GM21825 (cell line): ENCODE measurements around the gene COPS7A.

Source experiments
- ATAC-seq: cut with Tn5 transposase; IDR thresholded peaks from one replicate; pipeline ENCODE4 v1.9.1; 2021; ENCODE audit warnings: mild to moderate bottlenecking, moderate library complexity; ENCODE audit not compliant: unreplicated experiment

COPS7A gene

DNA sequence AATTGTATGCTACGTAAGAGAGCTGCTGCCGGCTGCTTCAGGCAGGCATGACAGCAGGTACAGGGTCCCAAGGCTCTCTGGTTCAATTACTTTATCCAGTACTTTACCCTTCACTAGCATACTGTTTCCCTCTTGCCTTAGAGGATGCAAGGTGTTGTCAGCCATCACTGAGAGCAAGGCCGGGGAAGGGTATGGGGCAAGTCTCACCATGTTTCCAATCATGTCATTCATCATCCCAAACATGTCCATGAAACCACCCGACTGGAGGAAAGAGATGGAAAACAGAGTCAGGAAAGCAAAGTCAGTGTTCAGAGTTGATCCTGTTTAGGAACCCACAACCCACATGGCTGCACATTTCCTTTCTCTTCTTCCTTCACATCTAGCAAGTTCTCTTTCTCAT lies 26.7 kb downstream of the COPS7A start:
- no peak for ATAC-seq

DNA sequence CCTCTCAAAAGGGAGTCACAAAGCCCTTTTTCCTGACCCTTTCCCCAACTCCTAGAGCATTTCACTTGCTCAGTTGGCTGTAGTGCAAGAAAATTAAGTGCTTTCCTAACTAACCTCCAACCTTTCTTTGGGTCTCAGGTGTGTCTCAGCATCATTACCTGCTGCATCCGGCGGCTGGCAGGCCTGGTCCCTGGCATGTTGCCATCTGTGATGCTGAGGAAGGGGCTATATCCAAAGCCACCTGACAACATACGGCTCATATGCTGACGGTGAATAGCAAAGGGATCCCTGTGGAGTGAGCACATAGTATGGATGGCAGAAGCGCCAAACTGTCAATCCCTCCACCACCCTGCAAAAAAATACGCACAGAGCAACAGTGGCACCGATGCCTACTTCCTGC lies 27.9 kb downstream of the COPS7A start:
- no peak for ATAC-seq

DNA sequence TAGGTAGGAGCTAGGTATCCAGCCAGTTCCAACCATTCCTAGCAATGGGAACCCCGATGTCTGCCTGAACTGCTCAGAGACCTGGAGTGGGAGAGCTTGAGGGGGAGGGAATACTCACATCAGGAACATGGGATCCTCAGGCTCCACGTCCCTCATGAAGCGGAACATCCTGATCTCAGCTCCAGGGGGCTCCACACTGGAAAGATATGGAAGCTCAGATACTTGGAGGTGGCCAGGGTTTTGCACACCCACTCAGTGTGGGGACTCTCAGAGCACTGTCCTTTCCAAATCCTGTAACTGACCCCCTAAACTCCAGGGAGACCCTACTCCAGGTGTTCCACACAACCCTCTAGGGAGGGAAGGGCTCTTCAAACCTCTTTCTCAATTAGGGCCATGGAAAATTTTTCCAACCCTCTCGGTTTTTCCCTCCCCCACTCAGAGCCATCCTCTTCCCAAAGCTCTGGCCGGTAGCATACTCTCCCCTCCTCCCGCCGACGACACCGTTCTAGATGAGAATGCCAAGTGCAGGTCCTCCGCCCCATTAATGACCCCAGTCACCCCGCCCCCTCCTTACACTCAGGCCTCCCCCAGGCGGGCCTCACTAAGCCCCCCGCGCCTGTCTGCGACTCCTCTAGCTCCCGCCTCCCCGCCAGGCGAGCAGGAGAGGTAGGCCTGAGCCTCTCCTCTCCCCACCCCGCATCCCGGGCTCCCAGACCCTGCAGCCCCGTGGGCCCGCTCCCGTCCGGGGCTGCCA lies 28.5 kb downstream of the COPS7A start:
- ATAC-seq: peak; percentile 5

DNA sequence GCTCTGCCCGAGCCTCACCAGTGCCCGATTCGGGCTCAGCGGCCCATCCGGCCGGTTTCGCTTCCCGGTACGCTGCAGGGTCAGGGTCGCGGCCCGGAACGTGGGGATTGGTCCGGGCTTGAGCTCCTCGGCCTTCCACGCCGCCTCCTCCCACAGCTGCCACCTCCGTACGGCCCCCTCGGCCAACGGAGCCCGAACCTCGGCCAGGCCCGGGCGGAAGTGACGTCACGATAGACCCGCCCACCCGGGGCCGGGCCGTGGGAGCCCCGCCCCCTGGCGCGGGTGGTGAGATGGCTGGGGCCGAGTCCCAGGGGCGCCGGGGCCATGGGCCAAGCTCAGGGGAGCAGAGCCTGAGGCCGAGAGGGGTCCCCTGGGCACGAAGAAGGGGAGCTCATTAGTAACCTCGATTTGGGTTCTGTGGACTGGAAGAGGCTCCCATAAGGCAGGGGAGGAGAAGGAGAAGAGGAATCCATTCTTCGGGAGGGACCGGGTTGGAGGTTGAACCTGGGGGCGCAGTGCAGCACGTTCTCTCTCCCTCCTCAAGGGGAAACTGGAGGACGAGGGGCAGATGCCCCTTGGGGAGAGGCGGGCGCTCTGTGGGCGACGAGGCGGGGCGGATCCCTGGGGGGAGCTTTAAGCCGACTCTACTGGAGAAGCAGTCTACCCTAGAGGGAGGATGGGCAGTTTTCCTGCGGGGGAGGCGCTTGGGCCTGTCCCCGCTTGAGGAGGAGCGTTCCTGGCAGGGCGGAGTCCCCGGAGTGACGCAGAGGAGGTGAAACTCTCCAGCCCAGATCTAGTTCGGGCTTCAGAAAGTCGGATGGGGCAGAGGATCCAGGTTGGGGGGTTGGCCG lies 29.3 kb downstream of the COPS7A start, which contains the start of gene MLF2:
Gene MLF2, minus strand, starts transcription at position 221 of the 851 bp plus-strand sequence. CDS start 807 bp downstream, outside the sequence.
- peak; percentile 89 for ATAC-seq

DNA sequence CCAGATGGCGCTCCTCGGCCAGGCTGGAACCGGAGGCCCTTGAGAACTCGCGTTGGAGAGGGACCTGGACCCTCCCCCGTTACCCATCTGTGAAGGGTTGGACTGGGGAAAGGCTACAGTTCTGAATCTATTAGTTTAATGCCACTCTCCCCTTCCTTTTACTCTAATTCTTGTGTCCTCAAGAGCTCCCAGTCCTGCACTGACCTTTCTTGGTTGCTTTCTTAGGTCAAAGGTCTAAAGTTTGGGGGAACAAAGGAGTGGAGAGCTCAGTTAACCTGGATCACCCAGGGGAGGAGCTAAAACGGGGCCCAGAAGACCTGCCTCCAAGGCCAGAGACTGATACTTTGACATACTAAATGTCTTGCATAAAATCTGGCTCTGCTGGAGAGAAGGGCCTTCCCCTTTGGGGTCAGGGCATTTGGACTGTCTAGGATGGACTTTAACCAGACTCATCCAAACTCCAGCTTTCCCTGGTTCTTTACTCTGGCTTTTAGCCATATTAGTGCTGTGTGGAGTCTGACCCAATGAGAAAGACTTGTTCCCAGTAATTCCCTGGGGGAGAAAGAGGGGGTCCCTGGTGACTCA lies 30.0 kb downstream of the COPS7A start:
- ATAC-seq: no peak

DNA sequence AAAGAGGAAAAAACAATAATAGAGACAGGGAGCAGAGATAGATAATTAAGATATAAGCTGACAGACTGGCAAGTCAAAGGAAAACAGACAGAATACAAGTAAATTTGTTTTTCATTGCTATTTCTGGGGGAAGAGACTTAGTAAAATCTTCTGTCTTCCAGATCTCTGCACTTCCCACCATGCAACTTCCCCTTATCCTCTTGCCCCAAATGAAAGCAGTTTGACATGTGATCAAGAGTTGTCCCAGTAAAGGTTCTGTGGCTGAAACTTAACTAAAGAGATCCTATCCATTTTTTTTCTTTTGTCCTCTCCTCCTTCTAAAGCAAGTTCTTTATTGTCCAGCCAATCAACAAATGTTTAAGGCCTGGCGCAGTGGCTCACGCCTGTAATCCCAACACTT lies 30.6 kb downstream of the COPS7A start:
- no peak for ATAC-seq

DNA sequence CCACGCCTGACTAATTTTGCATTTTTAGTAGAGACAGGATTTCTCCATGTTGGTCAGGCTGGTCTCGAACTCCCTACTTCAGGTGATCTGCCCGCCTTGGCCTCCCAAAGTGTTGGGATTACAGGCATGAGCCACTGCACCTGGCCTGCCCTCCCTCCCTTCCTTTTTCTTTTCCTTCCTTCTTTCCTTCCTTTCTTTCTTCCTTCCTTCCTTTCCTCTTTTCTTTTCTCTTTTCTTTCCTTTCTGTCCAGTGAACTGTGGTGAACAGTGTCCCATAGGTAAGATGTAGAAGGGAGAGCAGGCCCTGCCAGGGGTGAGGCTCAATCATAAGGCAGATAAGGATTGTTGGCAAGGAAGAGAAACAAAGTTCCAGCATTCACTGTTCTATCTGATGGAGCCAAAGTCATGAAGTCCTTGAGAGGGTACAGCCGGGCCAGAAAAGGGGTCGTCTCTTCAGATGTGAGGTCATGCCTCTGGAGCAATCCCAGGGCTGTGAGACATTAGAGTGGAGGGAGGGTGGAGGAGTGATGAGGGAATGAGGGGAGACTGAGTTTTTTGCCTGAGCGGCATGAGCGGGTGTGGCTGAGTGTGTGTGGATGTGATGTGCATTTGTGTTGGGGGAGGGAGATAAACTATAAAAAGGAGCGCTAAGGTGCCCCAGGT lies 33.3 kb downstream of the COPS7A start:
- no peak for ATAC-seq

DNA sequence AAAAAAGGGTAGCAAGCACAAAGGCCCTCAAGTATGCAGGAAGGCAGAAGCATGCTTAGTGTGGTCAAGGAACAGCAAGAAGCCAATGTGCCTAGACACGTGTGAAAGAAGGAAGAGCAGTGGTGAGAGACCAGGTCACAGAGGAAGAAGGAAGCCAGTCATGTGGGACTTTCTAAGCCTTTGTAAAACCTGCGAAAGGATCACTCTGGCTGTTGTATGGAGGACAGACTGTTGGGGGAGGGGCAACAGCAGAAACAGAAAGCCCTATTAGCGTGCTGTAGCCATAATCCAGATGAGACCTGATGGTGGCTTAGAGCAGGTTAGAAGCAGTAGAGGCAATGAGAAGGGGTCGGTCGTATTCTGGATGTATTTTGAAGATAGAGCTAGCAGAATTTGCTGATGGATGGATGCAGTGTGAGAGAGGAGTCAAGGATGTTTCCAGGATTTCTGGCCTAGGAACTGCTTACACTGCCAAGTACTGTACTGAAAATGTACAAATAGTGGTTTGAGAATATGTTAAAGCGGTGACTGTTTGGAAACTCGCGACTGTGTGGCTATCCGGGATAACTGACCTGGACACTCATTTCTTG lies 34.8 kb downstream of the COPS7A start:
- ATAC-seq: no peak

DNA sequence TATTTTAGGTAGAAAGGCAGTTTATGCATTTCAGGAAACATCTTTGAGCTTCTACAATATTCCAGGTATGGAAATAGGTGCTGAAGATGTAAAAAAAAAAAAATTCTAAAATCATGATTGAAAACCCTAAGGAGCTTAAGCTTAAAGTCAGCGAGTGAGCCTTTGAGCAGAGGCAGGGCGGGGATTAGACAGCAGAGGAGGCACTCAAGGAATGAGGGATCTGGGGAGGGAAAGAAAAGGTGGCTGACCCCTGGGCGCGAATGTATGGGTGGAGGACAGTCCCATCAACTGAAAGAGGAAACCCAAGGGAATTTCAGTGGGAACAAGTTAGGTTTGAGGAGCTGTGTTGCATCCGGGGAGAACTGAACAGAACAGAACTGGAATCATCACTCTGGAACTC lies 35.9 kb downstream of the COPS7A start:
- no peak for ATAC-seq

DNA sequence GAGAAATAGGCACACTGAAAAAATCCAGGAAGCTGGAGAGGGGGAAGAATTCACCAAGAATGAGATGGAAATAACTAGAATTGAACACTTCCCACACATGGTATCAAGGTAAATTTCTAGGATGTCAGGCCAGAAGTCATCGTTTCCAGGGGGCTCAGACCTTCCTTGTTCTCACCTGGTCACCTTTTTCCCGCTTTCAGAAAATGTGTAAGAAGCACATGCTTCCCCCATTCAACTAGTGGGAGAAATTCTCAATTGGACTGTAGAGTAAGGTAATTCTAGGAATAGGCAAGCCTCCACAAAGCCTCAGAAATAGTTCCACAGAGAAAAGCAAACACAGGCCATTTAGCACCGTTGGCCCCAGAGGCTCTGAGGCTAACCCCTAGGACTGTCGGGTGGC lies 39.5 kb downstream of the COPS7A start:
- ATAC-seq: no peak

DNA sequence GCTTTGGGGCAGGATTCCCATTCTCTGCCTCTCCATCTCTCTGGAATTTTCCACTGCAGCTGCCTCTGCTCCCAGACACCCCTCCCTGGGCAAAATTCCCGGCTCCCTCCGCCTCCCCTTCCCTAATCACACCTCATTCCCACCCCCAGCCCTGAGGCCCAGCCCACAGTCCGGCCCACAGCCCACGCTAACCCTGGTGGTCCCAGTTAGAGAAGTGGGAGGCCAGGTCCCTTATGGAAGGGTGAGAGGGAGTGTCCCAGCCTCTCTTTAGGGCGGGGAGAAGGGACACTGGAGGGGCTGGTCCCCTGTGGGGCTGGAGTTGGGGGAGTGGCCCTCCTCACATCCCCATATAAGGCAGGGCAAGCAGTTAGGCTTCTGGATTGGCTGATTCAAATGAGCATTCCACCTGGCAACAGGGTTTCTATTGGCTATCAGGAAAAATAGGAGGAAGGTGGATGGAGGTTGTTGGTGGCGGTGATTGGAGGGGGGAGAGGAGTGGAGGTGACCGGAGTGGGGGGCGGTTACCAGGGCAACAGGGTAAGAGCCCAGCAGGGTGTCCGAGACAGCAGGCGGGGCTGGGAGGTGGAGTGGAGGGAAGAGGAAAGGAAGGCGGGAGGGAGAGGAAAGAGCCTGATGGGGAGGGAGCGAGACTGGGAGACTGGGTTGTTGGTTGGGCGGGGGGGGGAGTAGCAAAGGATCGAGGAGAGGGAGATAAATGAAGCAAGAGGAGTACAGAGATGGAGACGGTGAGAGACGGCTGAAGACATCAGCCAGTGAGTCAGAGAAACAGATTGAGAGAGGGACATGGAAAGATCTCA lies 40.4 kb downstream of the COPS7A start:
- ATAC-seq: peak; percentile 76

DNA sequence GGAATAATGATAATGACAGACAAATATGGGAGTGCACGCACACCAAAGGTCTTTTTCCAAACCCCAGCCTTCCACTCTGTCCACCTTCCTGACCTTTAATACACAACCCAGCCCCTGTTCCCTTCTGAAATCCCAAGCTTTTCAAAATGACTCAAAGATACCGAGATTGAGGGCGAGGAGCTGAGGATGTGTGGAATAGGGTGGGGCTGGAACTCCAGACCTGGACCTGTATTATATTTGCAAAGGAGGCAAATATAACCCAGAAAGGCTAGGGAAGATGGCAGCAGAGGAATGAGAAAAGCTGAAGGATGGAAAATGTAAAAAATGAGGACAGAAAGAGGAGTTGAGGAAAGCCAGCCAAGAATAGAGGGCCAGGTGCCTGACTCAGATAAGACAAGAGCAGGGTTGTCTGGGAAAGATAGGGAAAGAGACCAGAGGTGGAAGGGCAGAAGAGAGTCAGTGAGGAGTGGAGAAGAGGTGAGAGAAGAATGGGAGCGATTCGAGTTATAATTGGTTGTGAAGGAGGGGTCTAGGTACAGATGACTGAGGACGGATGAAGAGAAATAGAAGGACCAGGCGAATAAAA lies 41.3 kb downstream of the COPS7A start:
- no peak for ATAC-seq

DNA sequence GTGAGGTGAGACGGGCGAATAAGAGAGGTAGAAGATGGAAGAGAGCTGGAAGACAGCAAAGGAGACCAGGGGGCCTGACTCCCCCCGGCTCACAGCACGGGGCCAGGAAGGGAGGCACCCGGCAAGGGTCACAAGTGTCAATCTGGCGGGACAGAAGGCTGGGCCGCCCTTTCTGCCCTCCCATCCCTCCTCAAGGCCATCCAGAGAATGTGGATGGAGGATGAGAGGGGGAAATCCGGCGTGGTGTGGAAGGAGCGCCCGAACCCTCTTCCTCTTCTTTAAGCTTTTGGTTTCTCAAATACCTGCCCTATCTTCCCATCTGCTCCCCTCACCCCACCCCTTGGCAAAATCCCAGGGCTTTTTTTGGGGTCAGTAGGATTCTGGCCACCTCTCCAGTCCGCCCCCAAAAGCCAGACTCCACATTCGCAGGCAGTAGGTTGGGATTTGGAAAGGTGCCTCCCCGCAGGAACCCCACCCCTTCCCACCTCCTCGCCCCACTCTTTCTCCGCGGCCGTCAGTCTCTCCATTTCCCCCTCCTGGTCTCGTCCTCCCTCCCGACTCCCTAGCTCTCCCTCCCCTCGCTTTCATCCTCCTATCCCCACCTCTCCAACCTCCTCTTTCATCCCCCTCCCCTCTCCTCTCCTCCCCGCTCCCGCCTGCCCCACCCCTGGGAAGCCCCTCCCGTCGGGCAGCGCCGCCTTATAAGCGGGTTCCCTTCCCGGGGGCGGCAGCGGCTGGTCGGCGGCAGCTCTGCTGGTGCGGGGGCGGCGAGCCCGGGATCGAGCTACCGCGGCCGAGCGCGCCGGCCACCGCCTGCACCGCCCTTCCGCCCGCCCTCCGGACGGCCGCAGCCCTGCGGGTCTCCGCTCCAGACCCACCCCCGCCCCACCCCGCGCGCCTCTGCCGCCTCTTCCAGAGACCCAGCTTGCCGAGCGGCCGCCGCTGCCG lies 42.1 kb downstream of the COPS7A start, which contains the start of gene PTMS:
Gene PTMS, plus strand, starts transcription at position 730 of the 948 bp plus-strand sequence. CDS start 343 bp downstream, outside the sequence.
- ATAC-seq: peak; percentile 17

DNA sequence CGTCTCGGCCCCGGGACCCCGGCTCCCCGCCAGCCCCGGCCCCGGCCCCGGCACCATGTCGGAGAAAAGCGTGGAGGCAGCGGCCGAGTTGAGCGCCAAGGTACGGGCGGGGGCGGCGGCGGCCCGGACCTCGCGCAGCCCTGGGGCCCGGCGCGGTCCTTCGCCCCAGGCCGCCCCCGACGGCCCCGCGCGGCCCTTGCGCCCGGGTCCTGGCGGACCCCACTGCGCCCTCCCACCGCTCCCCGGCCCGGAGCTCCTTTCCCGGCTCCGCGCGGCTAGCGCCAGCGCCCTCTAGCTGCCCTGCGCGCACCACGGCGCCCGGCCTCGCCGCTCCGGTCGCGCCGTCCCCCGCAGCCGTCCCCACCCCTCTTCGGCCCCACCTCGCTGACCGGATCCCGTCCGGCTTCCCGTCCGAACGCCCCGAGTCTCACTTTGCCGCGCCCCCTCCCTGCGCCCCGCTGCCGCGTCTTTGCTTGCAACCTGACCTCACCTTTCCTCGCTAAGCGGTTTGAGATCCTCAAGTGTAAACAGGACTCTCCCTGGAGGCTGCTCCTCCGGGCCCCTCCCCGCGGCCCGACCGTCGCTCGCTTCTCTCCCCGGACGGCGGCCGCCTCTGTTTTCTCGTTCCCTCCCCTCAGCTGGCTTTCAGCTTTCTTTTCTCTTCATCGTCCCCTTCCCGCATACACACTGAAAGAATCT lies 43.0 kb downstream of the COPS7A start:
- ATAC-seq: peak; percentile 49

DNA sequence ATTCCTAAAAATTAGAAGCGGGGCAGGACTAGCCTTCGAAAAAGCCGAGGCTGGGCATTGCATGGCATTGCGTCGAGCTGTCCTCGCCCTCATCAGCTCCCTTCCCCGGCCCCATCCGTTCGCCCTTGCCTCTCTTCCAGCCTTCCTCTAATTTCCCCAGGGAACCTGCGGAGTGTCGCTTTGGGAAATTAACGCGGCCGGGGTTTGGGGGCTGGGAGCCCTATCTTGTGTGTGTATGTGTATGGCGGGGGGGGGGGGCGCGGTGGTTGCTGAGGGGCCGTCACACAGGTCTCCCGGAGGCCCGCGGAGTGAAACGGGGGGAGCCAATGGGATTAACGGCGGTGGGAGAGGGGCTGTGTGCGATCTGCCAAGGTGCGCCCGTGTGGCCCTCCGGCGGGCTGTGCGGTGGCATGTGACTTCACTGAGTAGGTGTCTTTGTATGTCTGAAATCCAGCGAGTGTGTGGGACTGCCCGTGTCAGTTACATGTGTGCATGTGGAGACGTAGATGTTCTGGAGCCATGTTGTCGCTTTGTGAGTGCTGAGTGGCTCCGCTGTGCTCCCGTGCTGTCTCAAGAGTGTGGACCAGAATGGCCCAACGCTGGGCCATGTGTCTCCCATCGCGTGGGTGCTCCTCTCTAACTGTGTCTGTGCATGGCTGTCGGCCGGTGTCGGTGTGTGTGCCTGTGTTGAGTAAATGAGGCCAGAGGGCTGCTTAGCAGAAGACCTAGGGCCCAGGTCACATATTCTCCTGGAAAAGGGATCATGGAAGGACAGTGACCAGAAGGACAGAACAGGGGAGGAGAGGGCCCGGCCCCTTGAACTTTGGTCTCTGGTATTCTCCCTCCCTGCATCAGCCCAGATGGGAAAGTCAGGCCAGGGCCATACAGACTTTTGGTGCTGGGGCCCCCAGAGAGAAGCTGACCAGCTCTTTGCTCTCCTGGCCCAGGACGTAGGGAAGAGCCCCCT lies 43.8 kb downstream of the COPS7A start:
- no peak for ATAC-seq

DNA sequence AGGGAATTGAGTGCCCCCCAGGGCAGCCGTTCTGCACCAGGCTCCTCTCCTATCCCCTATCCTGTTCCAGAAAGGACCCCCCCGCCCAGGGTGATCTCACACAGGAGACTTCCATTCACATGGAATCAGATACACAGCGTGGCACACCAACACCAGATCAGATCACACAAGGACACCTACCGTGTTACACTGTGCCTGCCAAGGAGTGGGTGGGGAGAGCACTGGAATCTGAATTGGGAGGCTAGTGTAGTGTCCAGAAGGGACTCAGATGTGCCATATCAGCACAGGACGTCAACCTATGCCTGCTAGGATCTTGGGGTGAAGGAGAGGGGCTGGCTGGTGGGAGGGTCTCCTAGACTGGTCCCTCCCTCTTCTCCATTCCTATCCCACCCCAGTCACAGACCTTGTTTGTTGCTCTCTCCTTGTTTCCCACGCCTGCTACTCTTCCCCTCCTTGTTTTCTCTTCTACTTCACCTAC lies 44.6 kb downstream of the COPS7A start:
- ATAC-seq: no peak
